Ishikawa (cell line): ENCODE measurements around the gene GOLGA8B.

Experiments
- CEBPB ChIP-seq: IDR thresholded peaks from 2 replicates; pipeline ENCODE4 v1.6.1; 2012
- CREB1 ChIP-seq: IDR thresholded peaks from 2 replicates; pipeline ENCODE4 v1.6.1; 2012; ENCODE audit warnings: low read depth
- EGR1 ChIP-seq: IDR thresholded peaks from 2 replicates; pipeline ENCODE4 v1.6.1; 2012
- EP300 ChIP-seq: IDR thresholded peaks from 2 replicates; pipeline ENCODE4 v1.6.1; 2012; ENCODE audit warnings: borderline replicate concordance
- FOXM1 ChIP-seq: IDR thresholded peaks from 2 replicates; pipeline ENCODE4 v1.6.1; 2012; ENCODE audit warnings: low read depth, borderline replicate concordance
- NFIC ChIP-seq: IDR thresholded peaks from 2 replicates; pipeline ENCODE4 v1.6.1; 2012
- RAD21 ChIP-seq: IDR thresholded peaks from 2 replicates; pipeline ENCODE4 v1.6.1; 2012; ENCODE audit warnings: low read depth
- TAF1 ChIP-seq: IDR thresholded peaks from 2 replicates; pipeline ENCODE4 v1.6.1; 2012; ENCODE audit warnings: low read depth, mild to moderate bottlenecking
- TCF12 ChIP-seq: IDR thresholded peaks from 2 replicates; pipeline ENCODE4 v1.6.1; 2012; ENCODE audit warnings: low read depth
- TEAD4 ChIP-seq: IDR thresholded peaks from 2 replicates; pipeline ENCODE4 v1.6.1; 2012
- YY1 ChIP-seq: IDR thresholded peaks from 2 replicates; pipeline ENCODE4 v1.6.1; 2012; ENCODE audit warnings: low read depth
- ZBTB7A ChIP-seq: IDR thresholded peaks from 2 replicates; pipeline ENCODE4 v1.6.1; 2012; ENCODE audit warnings: low read depth
- TF ChIP-seq, protein P1 (sequence below): IDR thresholded peaks from 2 replicates; pipeline ENCODE4 v1.6.1; 2012
- TF ChIP-seq, protein P2 (sequence below): IDR thresholded peaks from 2 replicates; pipeline ENCODE4 v1.6.1; 2012
- TF ChIP-seq, protein P3 (sequence below): IDR thresholded peaks from 2 replicates; pipeline ENCODE4 v1.6.1; 2012; ENCODE audit warnings: low read depth, mild to moderate bottlenecking

The GOLGA8B gene, protein sequence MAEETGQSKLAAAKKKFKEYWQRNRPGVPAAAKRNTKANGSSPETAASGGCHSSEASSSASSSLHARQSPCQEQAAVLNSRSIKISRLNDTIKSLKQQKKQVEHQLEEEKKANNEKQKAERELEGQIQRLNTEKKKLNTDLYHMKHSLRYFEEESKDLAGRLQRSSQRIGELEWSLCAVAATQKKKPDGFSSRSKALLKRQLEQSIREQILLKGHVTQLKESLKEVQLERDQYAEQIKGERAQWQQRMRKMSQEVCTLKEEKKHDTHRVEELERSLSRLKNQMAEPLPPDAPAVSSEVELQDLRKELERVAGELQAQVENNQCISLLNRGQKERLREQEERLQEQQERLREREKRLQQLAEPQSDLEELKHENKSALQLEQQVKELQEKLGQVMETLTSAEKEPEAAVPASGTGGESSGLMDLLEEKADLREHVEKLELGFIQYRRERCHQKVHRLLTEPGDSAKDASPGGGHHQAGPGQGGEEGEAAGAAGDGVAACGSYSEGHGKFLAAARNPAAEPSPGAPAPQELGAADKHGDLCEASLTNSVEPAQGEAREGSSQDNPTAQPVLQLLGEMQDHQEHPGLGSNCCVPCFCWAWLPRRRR

DNA sequence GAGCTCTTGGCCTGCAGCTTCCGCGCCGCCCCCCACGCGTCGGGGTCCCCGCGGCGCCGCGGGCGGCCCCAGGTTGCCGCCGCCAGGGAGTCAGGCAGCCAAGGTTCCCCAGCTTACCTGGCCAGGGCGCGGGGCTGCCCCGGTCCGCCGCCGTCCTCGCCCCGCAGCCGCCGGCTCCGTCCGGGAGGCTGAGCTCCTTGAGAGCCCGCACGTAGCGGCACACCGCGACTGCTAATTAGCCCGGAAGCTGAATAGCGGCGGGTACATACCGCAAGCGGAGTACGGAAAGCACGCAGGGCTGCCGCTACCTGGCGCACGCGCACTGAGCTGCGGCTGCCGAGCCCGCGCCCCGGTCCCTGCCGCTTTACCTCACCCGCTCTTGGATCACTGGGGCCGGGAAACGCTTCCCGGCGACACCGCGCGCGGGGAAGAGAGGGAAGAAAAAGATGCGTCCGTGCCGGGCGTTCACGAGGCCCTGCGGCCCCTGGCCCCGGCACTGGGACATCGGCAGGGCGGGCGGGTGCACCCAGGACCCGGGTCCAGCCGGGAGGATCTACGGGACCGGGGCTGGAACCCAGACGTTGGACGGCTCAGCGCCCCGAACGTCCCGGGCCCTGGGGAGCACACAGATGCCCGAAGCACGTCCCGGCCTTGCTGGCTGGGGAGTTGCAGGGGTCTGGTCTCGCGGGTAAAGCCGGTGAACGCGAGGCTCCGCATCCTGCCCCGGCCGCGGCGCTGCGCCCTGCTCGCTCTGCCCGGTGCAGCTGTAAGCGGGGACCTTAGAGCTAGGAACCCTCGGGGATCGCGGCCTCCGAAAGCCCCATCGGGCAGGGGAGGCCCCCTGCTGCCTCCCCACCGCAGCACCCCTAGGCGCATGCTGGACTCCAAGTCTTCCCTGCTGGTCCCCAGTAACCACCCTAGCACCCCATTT lies at the start of gene GOLGA8B:
Gene GOLGA8B (minus strand): TSS at position 253 of the 931 bp plus-strand sequence. CDS start 47,739 bp downstream, outside the sequence.
- TF ChIP-seq NFIC (no peak), TEAD4 (peak; percentile 23; the same call in 1 of the 2 replicates), TAF1 (peak; percentile 19; the same call in 1 of the 2 replicates)

DNA sequence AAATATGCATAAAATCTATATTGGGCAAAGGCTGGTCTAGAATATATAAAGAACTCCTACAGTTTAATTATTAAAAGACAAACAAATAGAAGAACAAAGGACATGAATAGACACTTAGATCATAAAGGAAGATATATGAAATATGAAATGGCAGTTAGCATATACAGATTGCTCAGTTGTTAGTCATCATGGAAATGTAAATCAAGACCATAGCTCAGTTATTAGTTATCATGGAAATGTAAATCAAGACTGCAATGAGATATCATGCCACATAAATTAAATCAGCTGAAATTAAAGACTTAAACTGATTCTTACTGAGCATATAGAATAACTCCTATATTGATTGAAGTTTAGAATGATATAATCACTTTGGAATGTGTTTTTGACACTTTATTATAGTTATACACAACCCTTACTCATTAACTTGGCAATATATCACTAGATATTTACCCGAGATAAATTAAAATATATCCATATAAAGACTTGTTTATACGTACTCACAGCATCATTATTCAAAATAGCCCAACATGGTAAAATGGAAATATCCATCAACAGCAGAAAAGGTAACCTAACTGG lies 45.2 kb upstream of the GOLGA8B start:
- TF ChIP-seq, protein P1, sequence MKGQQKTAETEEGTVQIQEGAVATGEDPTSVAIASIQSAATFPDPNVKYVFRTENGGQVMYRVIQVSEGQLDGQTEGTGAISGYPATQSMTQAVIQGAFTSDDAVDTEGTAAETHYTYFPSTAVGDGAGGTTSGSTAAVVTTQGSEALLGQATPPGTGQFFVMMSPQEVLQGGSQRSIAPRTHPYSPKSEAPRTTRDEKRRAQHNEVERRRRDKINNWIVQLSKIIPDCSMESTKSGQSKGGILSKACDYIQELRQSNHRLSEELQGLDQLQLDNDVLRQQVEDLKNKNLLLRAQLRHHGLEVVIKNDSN = no peak
- TF ChIP-seq, protein P2, sequence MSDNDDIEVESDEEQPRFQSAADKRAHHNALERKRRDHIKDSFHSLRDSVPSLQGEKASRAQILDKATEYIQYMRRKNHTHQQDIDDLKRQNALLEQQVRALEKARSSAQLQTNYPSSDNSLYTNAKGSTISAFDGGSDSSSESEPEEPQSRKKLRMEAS = no peak
- no peak for TF ChIP-seq CREB1
- TF ChIP-seq, protein P3, sequence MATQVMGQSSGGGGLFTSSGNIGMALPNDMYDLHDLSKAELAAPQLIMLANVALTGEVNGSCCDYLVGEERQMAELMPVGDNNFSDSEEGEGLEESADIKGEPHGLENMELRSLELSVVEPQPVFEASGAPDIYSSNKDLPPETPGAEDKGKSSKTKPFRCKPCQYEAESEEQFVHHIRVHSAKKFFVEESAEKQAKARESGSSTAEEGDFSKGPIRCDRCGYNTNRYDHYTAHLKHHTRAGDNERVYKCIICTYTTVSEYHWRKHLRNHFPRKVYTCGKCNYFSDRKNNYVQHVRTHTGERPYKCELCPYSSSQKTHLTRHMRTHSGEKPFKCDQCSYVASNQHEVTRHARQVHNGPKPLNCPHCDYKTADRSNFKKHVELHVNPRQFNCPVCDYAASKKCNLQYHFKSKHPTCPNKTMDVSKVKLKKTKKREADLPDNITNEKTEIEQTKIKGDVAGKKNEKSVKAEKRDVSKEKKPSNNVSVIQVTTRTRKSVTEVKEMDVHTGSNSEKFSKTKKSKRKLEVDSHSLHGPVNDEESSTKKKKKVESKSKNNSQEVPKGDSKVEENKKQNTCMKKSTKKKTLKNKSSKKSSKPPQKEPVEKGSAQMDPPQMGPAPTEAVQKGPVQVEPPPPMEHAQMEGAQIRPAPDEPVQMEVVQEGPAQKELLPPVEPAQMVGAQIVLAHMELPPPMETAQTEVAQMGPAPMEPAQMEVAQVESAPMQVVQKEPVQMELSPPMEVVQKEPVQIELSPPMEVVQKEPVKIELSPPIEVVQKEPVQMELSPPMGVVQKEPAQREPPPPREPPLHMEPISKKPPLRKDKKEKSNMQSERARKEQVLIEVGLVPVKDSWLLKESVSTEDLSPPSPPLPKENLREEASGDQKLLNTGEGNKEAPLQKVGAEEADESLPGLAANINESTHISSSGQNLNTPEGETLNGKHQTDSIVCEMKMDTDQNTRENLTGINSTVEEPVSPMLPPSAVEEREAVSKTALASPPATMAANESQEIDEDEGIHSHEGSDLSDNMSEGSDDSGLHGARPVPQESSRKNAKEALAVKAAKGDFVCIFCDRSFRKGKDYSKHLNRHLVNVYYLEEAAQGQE = no peak
- no peak for TF ChIP-seq RAD21

DNA sequence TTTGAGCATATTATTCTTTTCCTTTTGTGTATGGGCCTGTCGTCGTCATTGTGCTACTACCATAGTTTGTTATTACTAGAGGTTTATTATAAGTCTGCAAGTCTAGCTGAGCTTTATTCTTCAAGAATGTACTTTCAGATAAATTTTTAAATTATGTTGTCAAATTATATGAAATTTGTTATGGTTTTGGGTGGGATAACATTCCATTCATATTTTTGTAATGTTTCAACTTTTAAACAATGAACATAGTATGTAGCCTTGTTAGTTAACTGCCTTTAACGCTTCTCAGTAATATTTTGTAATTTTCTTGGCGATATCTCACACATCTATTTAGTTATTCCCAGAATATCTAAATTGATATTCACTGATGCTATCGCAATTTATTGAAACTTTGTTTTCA lies 41.6 kb upstream of the GOLGA8B start:
- no peak for TF ChIP-seq CEBPB
- TF ChIP-seq YY1 = no peak
- no peak for TF ChIP-seq CREB1
- TF ChIP-seq EGR1 = no peak

DNA sequence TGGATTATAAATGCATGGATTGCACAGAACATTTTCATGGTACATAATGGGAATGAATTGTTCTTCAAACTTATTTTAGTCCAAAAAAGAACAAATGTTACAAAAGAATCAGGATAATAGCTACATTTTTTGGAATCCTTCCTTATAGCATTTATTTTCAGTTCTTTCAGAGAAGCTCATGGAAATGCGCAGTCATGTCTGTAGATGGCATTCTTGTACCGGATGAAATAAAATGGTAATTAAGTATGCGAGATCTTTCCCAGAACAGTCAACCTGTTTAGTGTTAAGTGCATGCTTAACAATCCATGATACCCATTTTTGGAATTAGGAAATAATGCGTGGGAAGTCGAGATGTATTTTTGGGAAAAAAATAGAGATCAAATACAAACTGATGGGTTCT lies 38.2 kb upstream of the GOLGA8B start:
- TF ChIP-seq RAD21 (peak; percentile 23; the same call in 1 of the 2 replicates), FOXM1 (no peak)

DNA sequence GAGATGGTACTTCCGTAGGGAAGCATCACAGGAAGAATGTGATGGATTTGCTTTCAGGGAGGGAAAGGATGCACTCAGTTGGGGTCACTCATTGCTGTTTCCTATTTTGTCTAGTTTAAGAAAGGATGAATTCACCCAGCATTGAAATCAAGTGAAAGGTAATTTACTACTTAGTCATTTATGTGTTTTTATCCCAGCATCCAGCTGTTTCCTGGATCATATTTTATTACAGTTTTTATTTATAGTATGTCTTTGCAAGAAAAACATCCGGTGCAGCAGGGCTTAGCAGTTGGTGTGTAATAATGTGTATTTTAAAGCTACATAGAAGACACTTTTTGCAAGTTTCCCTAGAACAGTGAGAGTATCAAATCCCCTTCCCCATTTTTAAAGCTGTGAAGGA lies 37.4 kb upstream of the GOLGA8B start:
- no peak for TF ChIP-seq RAD21
- TF ChIP-seq TCF12 = no peak
- no peak for TF ChIP-seq EGR1
- TF ChIP-seq, protein P2 = no peak
- TF ChIP-seq, protein P3 = no peak
- no peak for TF ChIP-seq CREB1
- TF ChIP-seq CEBPB = no peak
- no peak for TF ChIP-seq EP300
- TF ChIP-seq NFIC = no peak
- TF ChIP-seq, protein P1 = no peak

DNA sequence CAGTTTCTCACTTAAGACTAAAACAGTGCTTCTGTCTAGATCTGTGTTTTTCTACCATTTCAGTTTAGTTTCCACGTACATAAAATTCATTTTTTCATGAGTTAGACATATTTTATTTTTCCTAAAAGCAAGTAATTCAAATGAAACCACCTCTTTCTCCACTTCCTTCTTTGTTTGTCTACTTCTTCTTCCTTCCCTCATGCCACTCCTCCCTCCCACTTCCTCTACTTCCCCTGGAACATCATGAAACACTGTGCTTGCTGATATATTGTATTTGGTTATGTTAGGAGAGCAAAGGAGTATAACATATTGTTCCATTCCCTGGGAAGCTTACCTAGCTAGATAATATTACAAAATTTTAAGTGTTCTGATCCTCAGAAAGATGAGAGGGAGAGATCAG lies 36.7 kb upstream of the GOLGA8B start:
- TF ChIP-seq ZBTB7A (no peak), EGR1 (no peak), TAF1 (no peak), NFIC (no peak), YY1 (no peak), EP300 (no peak), TCF12 (no peak), RAD21 (no peak), CREB1 (no peak), CEBPB (no peak), TEAD4 (no peak), FOXM1 (no peak)
- TF ChIP-seq, protein P3 = no peak
- TF ChIP-seq, protein P1 = no peak
- TF ChIP-seq, protein P2 = no peak
